ENCODE measurements around the gene UBE2N.

The UBE2N gene, protein sequence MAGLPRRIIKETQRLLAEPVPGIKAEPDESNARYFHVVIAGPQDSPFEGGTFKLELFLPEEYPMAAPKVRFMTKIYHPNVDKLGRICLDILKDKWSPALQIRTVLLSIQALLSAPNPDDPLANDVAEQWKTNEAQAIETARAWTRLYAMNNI

DNA sequence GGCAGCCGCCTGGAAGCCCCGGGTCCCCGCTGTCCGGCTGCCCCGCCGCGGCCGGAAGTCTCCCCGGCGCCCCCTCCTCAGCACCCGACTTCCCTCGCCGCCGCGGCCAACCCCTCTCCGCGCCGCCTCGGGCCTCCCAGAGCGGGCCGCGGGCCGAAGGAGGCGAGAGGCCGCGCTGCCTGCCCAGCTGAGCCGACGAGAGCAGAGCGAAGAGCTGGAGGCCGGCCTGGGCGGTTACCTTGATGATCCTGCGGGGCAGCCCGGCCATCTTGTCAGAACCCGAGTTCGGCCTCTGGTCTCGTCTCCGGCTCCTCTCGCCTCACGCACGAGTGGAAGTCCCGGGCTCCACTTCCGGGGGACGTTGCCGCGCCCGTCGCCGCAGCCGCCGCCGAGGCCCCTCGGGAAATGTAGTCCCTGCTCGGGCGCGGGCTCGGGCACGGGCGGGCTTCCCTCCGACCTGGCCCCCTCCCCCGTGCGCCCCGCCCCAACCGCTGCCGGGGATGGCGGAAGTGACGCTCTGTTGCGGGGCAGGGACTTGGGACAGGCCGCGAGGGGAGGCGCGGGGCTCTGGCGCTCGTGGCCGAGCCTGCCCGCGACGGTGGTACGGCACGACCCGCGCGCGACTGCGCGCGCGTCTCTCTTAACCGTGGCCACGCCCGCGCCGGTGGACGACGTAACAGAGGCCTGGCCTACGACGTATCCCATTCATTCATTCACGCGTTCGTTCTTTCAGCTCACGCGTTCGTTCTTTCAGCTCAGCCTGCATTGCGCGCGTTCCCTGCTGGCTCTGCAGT is at the start of gene UBE2N:
UBE2N (minus strand) TSS at position 331 of the 794 bp plus-strand sequence; CDS start at position 268, 63 bp downstream.
- DNase-seq (ENCODE audit: extremely low read depth in 1 of 2, low read depth in 1 of 2) = peak; percentile 86 to 95

DNA sequence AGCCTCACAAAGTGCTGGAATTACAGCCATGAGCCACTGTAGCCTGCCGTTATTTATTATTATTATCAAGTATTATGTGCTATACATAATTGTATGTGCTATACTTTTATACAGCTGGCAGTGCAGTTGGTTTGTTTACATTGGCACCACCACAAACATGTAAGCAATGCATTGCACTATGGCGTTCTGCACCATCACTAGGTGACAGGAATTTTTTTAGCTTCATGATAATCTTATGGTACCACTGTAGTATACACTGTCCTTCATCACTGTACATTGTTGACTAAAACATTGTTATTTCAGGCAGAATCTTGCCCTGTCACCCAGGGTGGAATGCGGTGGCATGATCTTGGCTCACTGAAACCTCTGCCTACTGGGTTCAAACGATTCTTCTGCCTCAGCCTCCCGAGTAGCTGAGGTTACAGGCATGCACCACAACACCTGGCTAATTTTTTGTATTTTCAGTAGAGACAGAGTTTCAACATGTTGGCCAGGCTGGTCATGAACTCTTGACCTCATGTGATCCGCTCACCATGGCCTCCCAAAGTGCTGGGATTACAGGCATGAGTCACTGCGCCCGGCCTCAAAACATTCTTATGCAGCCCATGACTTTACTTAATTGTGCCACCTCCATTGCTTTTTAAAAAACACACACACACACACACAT is 42.7 kb upstream of the UBE2N start:
- no peak for DNase-seq (ENCODE audit: extremely low read depth in 1 of 2, low read depth in 1 of 2)

- DNase-seq (ENCODE audit: extremely low read depth in 1 of 2, low read depth in 1 of 2) = no peak
These were observed 41.5 kb upstream of the UBE2N start for GRCh38 chr12:93483151-93483807.

GRCh38 chr12:93482721-93483120 is 41.0 kb upstream of the UBE2N start:
- DNase-seq (ENCODE audit: extremely low read depth in 1 of 2, low read depth in 1 of 2) = no peak

- DNase-seq (ENCODE audit: extremely low read depth in 1 of 2, low read depth in 1 of 2) = no peak
These were observed 34.8 kb upstream of the UBE2N start for GRCh38 chr12:93476555-93476954.

- no peak for DNase-seq (ENCODE audit: extremely low read depth in 1 of 2, low read depth in 1 of 2)
These were observed 27.6 kb upstream of the UBE2N start for GRCh38 chr12:93469386-93469785.

GRCh38 chr12:93468008-93468371 is 26.2 kb upstream of the UBE2N start:
- no peak for DNase-seq (ENCODE audit: extremely low read depth in 1 of 2, low read depth in 1 of 2)

GRCh38 chr12:93467351-93468007 is 25.7 kb upstream of the UBE2N start, which contains the start of gene MRPL42:
Gene MRPL42, plus strand, starts transcription at chr12:93467514. Its CDS starts 1,772 bp downstream, at chr12:93469286.
- peak; percentile 66 to 90 for DNase-seq (ENCODE audit: extremely low read depth in 1 of 2, low read depth in 1 of 2)

- DNase-seq (ENCODE audit: extremely low read depth in 1 of 2, low read depth in 1 of 2) = no peak
These were observed 25.0 kb upstream of the UBE2N start for GRCh38 chr12:93466625-93467350.

- no peak for DNase-seq (ENCODE audit: extremely low read depth in 1 of 2, low read depth in 1 of 2)
These were observed 24.1 kb upstream of the UBE2N start for GRCh38 chr12:93465841-93466240.

- no peak for DNase-seq (ENCODE audit: extremely low read depth in 1 of 2, low read depth in 1 of 2)
These were observed 19.8 kb upstream of the UBE2N start for GRCh38 chr12:93461503-93461902.

- no peak for DNase-seq (ENCODE audit: extremely low read depth in 1 of 2, low read depth in 1 of 2)
These were observed 19.2 kb upstream of the UBE2N start for GRCh38 chr12:93460902-93461301.

- DNase-seq (ENCODE audit: extremely low read depth in 1 of 2, low read depth in 1 of 2) = no peak
These were observed 18.3 kb upstream of the UBE2N start for GRCh38 chr12:93460003-93460402.

DNA sequence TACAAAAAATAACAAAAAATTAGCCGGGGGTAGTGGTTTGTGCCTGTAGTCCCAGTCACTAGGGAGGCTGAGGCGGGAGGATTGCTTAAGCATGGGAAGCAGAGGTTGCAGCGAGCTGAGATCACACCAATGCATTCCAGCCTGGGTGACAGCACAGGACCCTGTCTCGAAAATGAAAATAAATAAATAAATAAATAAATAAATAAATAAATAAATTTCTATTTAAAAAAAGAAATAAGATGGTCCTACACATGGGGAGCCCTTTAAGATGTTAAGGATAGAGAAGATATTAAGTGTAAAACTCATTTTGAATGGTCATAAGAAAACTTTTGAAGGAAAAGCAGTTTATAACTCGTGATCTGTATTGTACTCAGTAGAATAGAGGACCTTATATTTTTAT is 17.4 kb upstream of the UBE2N start:
- no peak for DNase-seq (ENCODE audit: extremely low read depth in 1 of 2, low read depth in 1 of 2)

- no peak for DNase-seq (ENCODE audit: extremely low read depth in 1 of 2, low read depth in 1 of 2)
These were observed 14.3 kb upstream of the UBE2N start for GRCh38 chr12:93456077-93456476.

- DNase-seq (ENCODE audit: extremely low read depth in 1 of 2, low read depth in 1 of 2) = no peak
These were observed 11.9 kb upstream of the UBE2N start for GRCh38 chr12:93453633-93454032.

- DNase-seq (ENCODE audit: extremely low read depth in 1 of 2, low read depth in 1 of 2) = no peak
These were observed 9.8 kb upstream of the UBE2N start for GRCh38 chr12:93451423-93452158.

DNA sequence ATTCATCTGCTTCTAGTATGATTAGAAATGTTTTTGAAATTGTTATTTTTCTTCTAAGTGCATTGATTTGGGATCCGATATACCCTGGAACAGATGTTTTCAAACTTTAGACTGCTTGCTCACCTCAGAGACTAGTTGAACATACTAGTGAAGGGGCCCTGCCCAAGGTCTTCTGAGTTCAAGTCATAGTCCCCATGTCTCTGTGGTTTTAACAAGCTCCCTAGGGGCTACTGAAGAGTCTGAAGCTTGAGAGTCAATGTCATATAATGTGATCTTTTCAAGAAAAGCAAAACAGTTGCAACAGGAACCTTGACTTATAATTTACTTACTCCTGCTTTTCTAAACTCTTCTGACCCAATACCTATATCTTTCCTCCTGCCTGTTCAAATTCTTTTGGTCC is 7.5 kb upstream of the UBE2N start:
- no peak for DNase-seq (ENCODE audit: extremely low read depth in 1 of 2, low read depth in 1 of 2)

GRCh38 chr12:93448796-93449195 is 7.0 kb upstream of the UBE2N start:
- no peak for DNase-seq (ENCODE audit: extremely low read depth in 1 of 2, low read depth in 1 of 2)

Data from activated CD8-positive, alpha-beta memory T cell treated with anti-CD3 and anti-CD28 coated beads for 1 hour (primary cell).